Ishikawa (cell line): ENCODE measurements around the gene LIPG.
A peak's percentile ranks its signal among the peaks of the same experiment; 100 is the strongest.

Source experiments
- CEBPB ChIP-seq: IDR thresholded peaks from 2 replicates; pipeline ENCODE4 v1.6.1; 2012
- CREB1 ChIP-seq: IDR thresholded peaks from 2 replicates; pipeline ENCODE4 v1.6.1; 2012; ENCODE audit warnings: low read depth
- EGR1 ChIP-seq: IDR thresholded peaks from 2 replicates; pipeline ENCODE4 v1.6.1; 2012
- EP300 ChIP-seq: IDR thresholded peaks from 2 replicates; pipeline ENCODE4 v1.6.1; 2012; ENCODE audit warnings: borderline replicate concordance
- FOXM1 ChIP-seq: IDR thresholded peaks from 2 replicates; pipeline ENCODE4 v1.6.1; 2012; ENCODE audit warnings: low read depth, borderline replicate concordance
- MAX ChIP-seq: IDR thresholded peaks from 2 replicates; pipeline ENCODE4 v1.6.1; 2012
- NFIC ChIP-seq: IDR thresholded peaks from 2 replicates; pipeline ENCODE4 v1.6.1; 2012
- RAD21 ChIP-seq: IDR thresholded peaks from 2 replicates; pipeline ENCODE4 v1.6.1; 2012; ENCODE audit warnings: low read depth
- REST ChIP-seq: IDR thresholded peaks from 2 replicates; pipeline ENCODE4 v1.6.1; 2012; ENCODE audit warnings: low read depth, mild to moderate bottlenecking
- TAF1 ChIP-seq: IDR thresholded peaks from 2 replicates; pipeline ENCODE4 v1.6.1; 2012; ENCODE audit warnings: low read depth, mild to moderate bottlenecking
- TCF12 ChIP-seq: IDR thresholded peaks from 2 replicates; pipeline ENCODE4 v1.6.1; 2012; ENCODE audit warnings: low read depth
- TEAD4 ChIP-seq: IDR thresholded peaks from 2 replicates; pipeline ENCODE4 v1.6.1; 2012
- USF1 ChIP-seq: IDR thresholded peaks from 2 replicates; pipeline ENCODE4 v1.6.1; 2012
- YY1 ChIP-seq: IDR thresholded peaks from 2 replicates; pipeline ENCODE4 v1.6.1; 2012; ENCODE audit warnings: low read depth
- ZBTB7A ChIP-seq: IDR thresholded peaks from 2 replicates; pipeline ENCODE4 v1.6.1; 2012; ENCODE audit warnings: low read depth

Gene LIPG

GRCh38 chr18:49617329-49617695 is 55.5 kb downstream of the LIPG start:
- TF ChIP-seq MAX (no peak), TAF1 (no peak), TEAD4 (no peak), TCF12 (no peak), YY1 (no peak), REST (no peak), EGR1 (no peak), ZBTB7A (no peak), CREB1 (no peak), CEBPB (no peak), USF1 (no peak), FOXM1 (no peak), RAD21 (no peak), NFIC (no peak), EP300 (no peak)

- TF ChIP-seq YY1 (no peak), EGR1 (no peak), EP300 (no peak), ZBTB7A (no peak), CEBPB (no peak), TEAD4 (no peak), MAX (no peak), FOXM1 (no peak), CREB1 (no peak), RAD21 (no peak)
These were observed 56.0 kb downstream of the LIPG start for GRCh38 chr18:49617865-49618264.

- TF ChIP-seq NFIC (peak; percentile 39; the same call in 1 of the 2 replicates), CREB1 (no peak), TAF1 (no peak), REST (no peak), EP300 (no peak), FOXM1 (no peak), RAD21 (no peak), CEBPB (no peak), ZBTB7A (no peak), TCF12 (no peak), TEAD4 (peak; percentile 9; the same call in 1 of the 2 replicates), MAX (no peak), YY1 (no peak), EGR1 (no peak)
These were observed 57.2 kb downstream of the LIPG start for GRCh38 chr18:49618742-49619681.

- TF ChIP-seq YY1 (no peak), ZBTB7A (no peak), CEBPB (no peak), REST (no peak), RAD21 (no peak), MAX (no peak), TCF12 (no peak), TAF1 (no peak), FOXM1 (no peak), CREB1 (no peak), EP300 (no peak), USF1 (no peak), NFIC (no peak), EGR1 (no peak), TEAD4 (no peak)
These were observed 57.9 kb downstream of the LIPG start for GRCh38 chr18:49619801-49620200.
